ENCODE data around the gene PVALEF.

Gene PVALEF

DNA sequence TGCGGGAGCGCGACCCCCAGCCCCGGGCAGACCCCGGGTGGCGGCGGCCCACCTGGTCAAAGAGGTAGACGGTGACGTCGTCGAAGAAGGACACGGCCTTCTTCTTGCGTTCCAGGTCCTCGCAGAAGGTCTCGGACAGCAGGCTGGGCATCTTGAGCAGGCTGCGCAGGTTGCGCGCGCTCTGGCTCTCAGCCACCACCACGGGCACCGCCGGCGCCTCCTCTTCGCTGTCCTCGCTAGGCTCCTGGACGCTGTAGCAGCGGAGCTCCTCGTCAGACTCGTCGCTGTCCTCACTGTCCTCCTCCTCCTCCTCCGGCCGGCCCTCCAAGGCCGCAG is 45.2 kb upstream of the PVALEF start:
- no peak for DNase-seq (ENCODE audit: extremely low read depth, low read depth)
- TF ChIP-seq, protein P1, sequence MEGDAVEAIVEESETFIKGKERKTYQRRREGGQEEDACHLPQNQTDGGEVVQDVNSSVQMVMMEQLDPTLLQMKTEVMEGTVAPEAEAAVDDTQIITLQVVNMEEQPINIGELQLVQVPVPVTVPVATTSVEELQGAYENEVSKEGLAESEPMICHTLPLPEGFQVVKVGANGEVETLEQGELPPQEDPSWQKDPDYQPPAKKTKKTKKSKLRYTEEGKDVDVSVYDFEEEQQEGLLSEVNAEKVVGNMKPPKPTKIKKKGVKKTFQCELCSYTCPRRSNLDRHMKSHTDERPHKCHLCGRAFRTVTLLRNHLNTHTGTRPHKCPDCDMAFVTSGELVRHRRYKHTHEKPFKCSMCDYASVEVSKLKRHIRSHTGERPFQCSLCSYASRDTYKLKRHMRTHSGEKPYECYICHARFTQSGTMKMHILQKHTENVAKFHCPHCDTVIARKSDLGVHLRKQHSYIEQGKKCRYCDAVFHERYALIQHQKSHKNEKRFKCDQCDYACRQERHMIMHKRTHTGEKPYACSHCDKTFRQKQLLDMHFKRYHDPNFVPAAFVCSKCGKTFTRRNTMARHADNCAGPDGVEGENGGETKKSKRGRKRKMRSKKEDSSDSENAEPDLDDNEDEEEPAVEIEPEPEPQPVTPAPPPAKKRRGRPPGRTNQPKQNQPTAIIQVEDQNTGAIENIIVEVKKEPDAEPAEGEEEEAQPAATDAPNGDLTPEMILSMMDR (IDR thresholded peaks at IDR 0.05; ENCODE audit: low read depth, low read length), result no peak

DNA sequence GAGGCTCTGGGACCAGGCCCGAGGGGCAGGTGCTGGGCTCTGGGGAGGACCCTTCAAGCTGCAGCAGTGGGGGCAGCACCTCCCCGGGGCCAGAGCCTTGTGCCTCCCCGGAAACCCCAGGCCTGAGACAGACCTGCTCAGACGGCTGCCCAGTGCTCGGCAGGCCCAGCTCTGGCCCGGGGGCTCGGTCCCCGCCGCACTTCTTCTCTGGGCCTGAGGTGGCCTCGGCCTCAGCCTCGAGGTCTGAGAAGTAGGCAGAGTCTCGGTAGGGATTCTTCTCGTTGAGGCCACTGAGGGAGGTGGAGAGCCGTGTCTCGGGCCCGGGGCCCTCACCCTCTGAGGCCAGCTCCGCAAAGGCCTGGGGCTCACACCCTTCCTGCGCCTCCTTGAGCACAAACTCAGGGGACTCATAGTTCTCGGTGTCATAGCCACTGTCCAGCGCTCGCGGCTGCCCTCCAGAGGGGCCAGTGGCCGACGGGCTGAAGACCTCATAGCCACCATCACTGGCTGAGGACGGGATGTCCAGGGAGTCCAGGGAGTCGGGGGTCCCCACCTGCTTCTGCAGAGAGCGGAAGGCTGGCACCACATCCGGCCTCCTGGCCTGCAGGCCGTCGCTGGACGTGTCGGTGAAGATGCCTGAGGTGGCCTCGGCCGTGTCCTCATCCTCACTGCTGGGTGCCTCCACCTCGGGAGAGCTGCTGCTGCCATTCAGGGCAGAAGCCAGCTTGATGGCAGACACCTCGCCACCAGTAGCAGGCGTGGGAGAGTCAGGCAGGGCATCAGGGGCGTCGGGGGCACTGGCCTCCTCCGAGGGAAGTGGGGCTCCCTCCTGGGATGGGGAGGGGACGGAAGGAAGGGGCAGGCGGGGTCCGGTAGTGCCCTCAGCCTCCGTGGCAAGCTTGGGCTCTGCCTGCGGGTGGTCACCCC is 44.3 kb upstream of the PVALEF start:
- TF ChIP-seq, protein P1 (IDR thresholded peaks at IDR 0.05; ENCODE audit: low read depth, low read length), result no peak
- no peak for DNase-seq (ENCODE audit: extremely low read depth, low read depth)

DNA sequence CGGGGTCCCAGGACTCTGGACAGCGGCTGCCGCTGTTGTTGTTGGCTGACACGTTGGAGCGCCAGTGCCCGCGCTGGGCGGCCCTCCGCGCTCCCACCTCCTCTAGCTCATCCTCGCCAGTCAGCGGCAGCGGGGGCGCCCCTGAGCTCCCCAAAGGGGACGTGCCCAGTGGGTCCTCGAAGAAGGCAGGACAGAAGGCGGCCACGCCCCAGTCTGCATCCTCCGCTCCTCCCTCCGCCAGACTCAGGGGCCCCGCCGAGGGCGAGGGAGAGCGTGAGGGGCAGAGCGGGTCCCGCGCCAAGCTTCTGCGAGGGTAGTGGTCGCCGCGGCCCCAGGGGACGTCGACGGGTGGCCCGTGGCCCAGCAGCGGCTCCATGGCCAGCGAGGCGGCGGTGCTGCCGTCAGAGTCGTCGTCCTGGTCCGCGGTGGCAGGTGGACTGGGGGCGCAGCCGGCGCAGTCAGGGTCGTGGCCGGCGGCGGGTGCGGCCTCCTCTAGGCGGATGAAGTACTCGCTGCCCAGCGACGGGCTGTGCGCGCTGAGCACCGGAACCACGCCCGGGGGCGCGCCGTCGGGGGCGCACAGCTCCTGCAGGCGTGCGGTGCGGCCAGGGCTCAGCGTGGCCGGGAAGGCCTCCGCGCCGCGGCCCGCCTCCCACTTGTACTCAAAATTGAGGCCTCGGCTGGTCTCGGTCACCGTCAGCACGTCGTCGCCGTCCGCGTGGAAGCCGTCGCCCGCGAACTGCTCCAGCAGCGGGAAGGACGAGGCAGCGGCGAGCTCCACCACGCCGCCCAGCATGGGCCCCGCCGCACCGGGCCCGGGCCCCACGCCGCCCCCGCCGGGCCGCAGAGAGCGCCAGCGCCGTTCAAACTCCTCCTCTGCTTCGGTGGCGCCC is 43.2 kb upstream of the PVALEF start:
- TF ChIP-seq, protein P1 (IDR thresholded peaks at IDR 0.05; ENCODE audit: low read depth, low read length), result no peak
- DNase-seq (ENCODE audit: extremely low read depth, low read depth), result no peak

DNA sequence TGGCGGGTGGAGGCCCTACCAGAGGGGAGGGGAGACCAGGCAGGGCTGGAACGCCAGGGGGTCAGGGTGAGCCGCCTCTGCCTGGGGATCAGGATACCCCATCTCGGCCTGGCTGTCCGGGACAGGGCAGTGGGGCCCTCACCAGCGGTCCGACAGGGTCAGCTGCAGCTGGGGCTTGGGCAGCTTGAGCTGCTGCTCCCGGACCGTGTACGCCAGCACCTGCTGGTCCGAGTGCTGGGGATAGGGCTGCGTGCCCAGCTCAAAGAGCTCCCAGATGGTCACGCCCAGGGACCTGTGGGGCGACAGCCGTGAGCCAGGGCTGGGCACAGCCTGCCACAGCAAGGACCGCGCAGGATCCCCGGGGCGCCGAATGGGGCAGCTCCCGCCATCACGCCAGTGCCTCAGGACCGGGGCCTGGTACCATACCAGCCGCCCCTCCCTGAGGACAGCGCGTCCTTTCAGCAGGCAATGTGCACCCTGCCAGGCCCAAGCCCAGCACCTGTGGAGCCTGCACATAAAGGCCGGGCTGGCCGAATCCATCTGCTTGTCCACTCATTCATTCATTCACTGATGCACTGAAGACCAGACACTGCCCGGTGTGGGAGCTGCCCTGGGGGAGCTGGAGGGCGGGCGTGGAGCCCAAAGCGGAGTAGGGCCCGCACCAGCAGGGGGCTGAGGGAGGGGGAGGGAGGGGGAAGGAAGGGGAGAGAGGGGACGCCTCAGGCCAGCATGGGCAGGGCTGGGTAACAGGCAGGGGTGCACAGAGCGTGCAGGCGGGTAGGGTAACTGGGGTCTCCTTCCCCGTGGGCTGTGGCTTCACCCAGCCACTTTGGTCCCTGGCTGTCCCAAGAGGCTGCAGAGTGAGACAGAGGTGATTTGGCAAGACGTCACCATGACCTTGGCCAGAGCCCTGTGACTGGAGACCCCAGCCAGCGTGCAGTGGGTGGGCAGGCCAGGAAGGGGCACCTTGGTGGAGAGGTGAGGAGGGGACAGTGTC is 42.0 kb upstream of the PVALEF start:
- TF ChIP-seq, protein P1 (IDR thresholded peaks at IDR 0.05; ENCODE audit: low read depth, low read length), result no peak
- DNase-seq (ENCODE audit: extremely low read depth, low read depth), result no peak

DNA sequence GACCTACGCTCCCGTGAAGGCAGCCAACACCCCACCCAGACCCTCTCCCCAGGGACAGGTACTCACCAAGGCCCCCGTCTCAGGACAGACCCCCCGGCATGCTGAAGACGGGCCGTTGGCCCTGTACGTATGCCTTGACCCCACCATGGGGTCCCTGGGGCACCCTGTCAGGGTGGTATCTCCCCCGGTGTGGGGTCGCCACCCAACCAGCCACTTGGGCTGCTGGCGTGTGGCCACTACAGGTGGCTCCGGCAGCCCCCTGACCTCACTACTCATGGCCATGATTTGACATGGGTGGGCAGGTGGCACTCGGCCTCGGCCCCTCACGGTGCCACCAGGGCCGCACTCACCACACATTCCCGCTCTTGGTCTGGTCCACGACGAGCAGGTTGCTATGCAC is 40.9 kb upstream of the PVALEF start:
- no peak for DNase-seq (ENCODE audit: extremely low read depth, low read depth)
- TF ChIP-seq, protein P1 (IDR thresholded peaks at IDR 0.05; ENCODE audit: low read depth, low read length), result no peak

DNA sequence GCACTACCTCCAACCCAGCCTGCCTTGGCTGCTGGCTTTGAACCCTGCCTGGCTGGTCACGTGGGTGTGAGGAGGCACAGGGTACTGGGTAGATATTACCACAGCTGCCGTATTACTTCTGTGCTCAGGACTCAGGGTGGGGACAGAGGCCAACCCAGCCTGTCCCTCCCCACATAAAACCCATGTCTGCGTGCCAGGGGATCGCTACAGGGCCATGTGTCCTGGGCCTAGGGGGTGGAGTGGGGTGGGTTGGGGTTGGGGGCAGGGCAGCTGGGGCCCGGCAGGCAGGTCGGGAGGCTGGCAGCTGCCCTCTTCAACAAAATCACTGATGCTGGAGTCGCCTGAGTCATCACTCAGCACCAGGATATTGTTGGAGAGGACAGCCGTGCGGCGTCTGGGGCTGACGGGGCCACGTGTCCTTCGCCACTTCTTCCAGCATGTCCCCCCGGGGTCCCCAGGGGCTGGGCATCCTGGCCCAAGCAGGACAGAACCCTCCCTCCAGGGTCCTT is 39.7 kb upstream of the PVALEF start:
- DNase-seq (ENCODE audit: extremely low read depth, low read depth), result no peak
- TF ChIP-seq, protein P1 (IDR thresholded peaks at IDR 0.05; ENCODE audit: low read depth, low read length), result no peak
